Measurements from ENCODE around the gene GIN1. TPM values are rescaled to one million over a fixed set of nuclear protein-coding genes. Genes with fewer than 3 reads are reported as not detected.

The GIN1 gene
- polyA plus RNA-seq, 3 donors from 2014 or later, result 6.9 to 7.9 (median 7.8) TPM

- Mint-ChIP-seq H3K27me3 (ENCODE audit: low read depth in 3 of 3) (no peaks in the 10 kb centered on the region), H3K9me3 (no peaks in the 10 kb centered on the region), H3K36me3 (peaks cover 5 to 11% (median 7%) of the 10 kb centered on the region in 3 donors), H3K4me3 (no peak overlapping the region), H3K4me1 (peaks cover 26 to 76% of the 10 kb centered on the region in 2 donors), H3K27ac (no peak overlapping the region)
- no peak for DNase-seq
Observed at GRCh38 chr5:103126557-103126956, 6.6 kb upstream of the GIN1 start.

DNA sequence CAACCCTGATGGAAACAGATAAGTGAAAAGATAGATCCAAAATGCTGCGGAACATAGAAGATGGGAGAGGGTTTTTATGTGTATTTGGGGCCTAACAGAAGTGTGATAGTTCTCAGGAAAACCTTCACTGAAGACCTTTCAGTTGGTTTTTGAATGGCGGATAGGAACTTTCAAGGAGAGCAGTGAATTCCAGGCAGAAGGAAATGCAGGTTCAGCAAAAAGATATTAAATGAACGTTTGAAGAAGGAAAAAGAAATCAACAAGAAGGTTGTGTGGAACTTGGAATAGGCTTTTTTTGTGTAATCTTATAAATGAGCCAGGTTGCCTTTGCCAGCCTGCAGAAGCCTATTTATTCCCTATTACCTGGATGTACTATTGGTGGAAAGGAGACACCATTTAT lies 2.3 kb upstream of the GIN1 start:
- Mint-ChIP-seq H3K9me3 (no peaks in the 10 kb centered on the region), H3K4me3 (peak overlapping the region in 2 of 5 donors; percentile 16 to 98), H3K27ac (no peak overlapping the region), H3K36me3 (peaks cover 0 to 3% (median 0%) of the 10 kb centered on the region in 3 donors), H3K27me3 (ENCODE audit: low read depth in 3 of 3) (peaks cover 3 to 5% (median 3%) of the 10 kb centered on the region in 3 donors), H3K4me1 (peaks cover 51 to 78% of the 10 kb centered on the region in 2 donors)
- DNase-seq, result no peak

DNA sequence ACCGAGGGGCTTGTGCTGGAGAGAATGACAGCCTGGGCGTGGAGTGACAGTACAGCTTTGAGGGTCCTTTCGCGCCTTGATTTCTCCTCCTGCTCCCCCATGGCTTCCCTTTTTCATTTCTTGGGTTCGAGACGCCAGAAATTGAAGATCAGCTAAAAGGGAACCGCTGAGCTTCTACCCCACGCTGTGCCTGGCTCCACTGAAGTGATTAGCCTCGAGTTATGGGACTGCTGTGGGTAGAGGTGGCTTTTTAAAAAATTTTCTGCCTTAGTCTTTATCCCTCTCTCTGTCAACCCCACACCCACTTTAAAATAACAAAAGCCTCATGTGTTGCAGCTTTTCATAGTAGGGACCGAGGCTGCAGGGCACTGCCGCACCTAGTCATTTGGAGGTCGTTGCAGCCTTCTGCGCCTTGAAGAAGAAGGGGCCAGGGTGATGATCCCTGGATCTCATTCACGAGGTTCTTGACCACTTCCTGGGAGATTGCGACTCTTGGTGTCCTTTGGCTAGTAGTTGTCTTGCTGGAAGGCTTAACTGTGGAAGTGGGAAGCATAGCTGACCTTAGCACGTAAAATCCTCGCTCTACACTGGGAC lies 766 bp upstream of the GIN1 start:
- no peaks in the 10 kb centered on the region for H3K36me3 Mint-ChIP-seq
- no peak for DNase-seq
- no peaks in the 10 kb centered on the region for H3K9me3 Mint-ChIP-seq
- peaks cover 49 to 67% of the 10 kb centered on the region in 2 donors for H3K4me1 Mint-ChIP-seq
- H3K4me3 Mint-ChIP-seq, result peak overlapping the region; percentile 97 to 99 (median 98)
- peak overlapping the region; percentile 94 to 100 (median 99) for H3K27ac Mint-ChIP-seq
- peaks cover 3 to 5% (median 3%) of the 10 kb centered on the region in 3 donors for H3K27me3 Mint-ChIP-seq (ENCODE audit: low read depth in 3 of 3)

DNA sequence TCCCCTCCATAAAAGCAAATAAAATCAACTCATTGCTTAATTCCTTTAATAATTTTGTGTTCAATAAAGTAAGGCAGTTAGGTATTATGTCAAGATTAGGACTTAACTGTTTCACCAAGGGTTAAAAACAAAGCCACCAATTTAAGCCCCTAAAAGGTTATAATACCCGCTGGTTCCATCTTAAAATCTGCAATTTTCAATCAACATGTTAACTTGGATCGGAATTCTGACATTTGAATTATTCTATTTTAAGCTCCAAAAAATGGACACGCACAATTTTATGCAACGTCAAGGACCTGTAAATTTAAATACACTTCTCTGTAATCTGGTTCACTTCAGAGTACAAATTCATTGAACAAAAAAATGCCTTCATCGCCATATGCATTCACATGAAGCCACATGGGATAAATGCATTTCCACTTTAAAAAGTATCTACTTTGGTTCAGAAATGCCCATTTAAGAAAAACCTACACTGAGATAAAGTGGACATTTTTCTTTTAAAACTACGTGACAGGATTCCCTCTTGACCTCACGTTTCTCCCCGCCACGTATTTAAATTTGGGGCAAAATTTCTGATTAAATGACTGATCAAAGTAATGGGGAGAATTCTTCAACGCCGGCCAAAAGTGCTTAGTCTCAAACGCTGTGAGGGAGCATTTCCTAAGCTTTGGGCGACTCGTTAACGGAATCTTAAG lies 721 bp downstream of the GIN1 start:
- H3K4me3 Mint-ChIP-seq, result peak overlapping the region; percentile 97 to 99 (median 98)
- H3K36me3 Mint-ChIP-seq, result peaks cover 0 to 6% (median 0%) of the 10 kb centered on the region in 3 donors
- H3K27ac Mint-ChIP-seq, result peak overlapping the region; percentile 94 to 100 (median 99)
- H3K27me3 Mint-ChIP-seq (ENCODE audit: low read depth in 3 of 3), result peaks cover 3 to 5% (median 3%) of the 10 kb centered on the region in 3 donors
- peaks cover 47 to 52% of the 10 kb centered on the region in 2 donors for H3K4me1 Mint-ChIP-seq
- H3K9me3 Mint-ChIP-seq, result no peaks in the 10 kb centered on the region
- no peak for DNase-seq

DNA sequence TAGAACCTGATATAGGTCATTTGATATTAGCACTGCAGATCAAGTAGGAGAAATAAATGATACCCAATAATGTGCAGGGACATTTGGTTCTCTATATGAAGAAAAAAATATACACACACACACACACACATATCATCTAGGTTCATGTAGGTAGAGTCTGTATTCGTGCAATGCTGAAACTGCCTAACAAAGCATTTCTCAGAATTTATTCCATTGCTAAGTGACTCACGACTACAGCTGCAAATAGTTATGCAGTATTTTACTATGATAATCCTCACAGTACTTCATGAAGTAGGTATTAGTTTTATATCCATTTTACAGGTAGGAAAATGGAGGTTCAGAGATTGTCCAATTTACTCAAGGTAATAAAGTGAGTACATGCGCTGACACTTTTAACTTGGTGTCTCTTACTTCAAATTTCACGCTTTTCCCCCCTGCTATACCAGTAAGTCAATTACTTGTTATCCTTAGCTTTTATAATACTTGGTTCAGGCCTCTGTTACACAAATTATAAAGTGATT lies 2.4 kb downstream of the GIN1 start:
- Mint-ChIP-seq H3K4me1 (peaks cover 43 to 52% of the 10 kb centered on the region in 2 donors), H3K27ac (no peak overlapping the region), H3K36me3 (peaks cover 0 to 11% (median 0%) of the 10 kb centered on the region in 3 donors), H3K9me3 (no peaks in the 10 kb centered on the region), H3K27me3 (ENCODE audit: low read depth in 3 of 3) (peaks cover 3 to 5% (median 3%) of the 10 kb centered on the region in 3 donors), H3K4me3 (no peak overlapping the region)
- DNase-seq, result no peak

DNA sequence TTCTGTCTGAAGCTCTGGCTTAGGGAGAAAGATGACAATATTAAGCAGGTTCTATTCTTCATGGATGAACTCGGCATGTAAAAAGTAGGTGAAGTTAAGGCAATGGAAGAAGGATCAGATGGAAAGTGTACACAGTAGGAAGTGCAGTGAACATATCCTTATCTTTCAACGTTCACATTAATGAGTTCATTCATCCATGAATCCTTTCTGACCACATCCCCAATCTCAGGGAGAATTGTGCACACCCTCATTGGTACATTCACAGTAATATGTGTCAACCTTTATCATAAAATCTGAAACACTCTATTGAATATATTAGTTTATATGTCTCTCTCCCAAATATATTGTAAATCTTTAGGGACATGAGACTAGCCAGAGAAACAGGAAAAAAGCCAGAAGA lies 5.5 kb downstream of the GIN1 start:
- H3K36me3 Mint-ChIP-seq, result peaks cover 0 to 11% (median 0%) of the 10 kb centered on the region in 3 donors
- no peak overlapping the region for H3K27ac Mint-ChIP-seq
- H3K9me3 Mint-ChIP-seq, result no peaks in the 10 kb centered on the region
- peaks cover 33 to 50% of the 10 kb centered on the region in 2 donors for H3K4me1 Mint-ChIP-seq
- no peak for DNase-seq
- H3K4me3 Mint-ChIP-seq, result no peak overlapping the region
- no peaks in the 10 kb centered on the region for H3K27me3 Mint-ChIP-seq (ENCODE audit: low read depth in 3 of 3)

GRCh38 chr5:103112910-103113309 lies 7.0 kb downstream of the GIN1 start:
- Mint-ChIP-seq H3K36me3 (peaks cover 0 to 12% (median 6%) of the 10 kb centered on the region in 3 donors), H3K27ac (peak overlapping the region; percentile 54 to 93 (median 88)), H3K27me3 (ENCODE audit: low read depth in 3 of 3) (no peaks in the 10 kb centered on the region), H3K4me3 (peak overlapping the region in 1 of 5 donors; percentile 48), H3K4me1 (peaks cover 22 to 36% of the 10 kb centered on the region in 2 donors), H3K9me3 (no peaks in the 10 kb centered on the region)
- DNase-seq, result no peak

DNA sequence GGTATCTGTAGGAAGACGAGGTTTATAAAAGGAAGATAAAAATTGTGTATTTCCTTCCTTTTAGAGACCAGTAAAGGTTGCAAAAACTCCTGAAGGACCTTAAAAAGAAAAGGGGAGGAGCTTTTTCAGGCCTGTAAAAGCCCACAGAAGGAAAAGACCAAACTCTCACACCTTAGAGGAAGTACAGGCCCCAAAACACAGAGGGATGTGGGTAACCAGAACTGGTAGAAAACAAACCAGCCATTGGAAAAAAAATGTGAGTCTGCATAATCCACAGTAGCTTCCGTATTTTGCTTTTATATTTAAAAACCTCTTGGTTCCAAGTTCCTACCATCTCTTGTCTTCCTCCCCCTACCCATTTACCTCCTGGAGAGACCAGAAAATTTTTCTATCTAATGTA lies 8.5 kb downstream of the GIN1 start:
- Mint-ChIP-seq H3K27me3 (ENCODE audit: low read depth in 3 of 3) (no peaks in the 10 kb centered on the region), H3K9me3 (no peaks in the 10 kb centered on the region), H3K27ac (peak overlapping the region; percentile 54 to 93 (median 90)), H3K36me3 (peaks cover 0 to 21% (median 16%) of the 10 kb centered on the region in 3 donors), H3K4me1 (peaks cover 22 to 36% of the 10 kb centered on the region in 2 donors), H3K4me3 (peak overlapping the region; percentile 61 to 73 (median 71))
- peak; percentile 55 to 64 (median 61) for DNase-seq

DNA sequence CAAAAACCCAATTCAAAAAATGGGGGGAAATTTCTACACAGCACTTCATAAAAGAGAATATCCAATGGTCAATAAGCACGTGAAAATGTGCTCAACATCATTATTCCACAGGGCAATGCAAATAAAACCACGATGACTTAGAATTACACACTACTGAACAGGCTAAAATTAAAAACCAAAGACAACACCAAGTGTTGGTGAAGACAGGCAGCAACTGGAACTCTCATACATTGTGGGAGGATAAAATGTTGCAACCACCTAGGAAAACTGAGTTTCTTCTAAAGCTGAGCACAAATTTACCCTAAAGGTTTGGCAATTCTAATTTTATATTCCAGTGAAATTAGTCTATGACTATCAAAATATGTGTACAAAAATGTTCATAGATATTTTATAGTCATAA lies 9.5 kb downstream of the GIN1 start:
- Mint-ChIP-seq H3K4me1 (peaks cover 22 to 36% of the 10 kb centered on the region in 2 donors), H3K27ac (peak overlapping the region in 4 of 6 donors; percentile 5 to 70 (median 21)), H3K36me3 (peaks cover 0 to 21% (median 16%) of the 10 kb centered on the region in 3 donors), H3K4me3 (peak overlapping the region in 2 of 5 donors; percentile 40 to 47), H3K27me3 (ENCODE audit: low read depth in 3 of 3) (no peaks in the 10 kb centered on the region), H3K9me3 (no peaks in the 10 kb centered on the region)
- no peak for DNase-seq

GRCh38 chr5:103109277-103109676 lies 10.7 kb downstream of the GIN1 start:
- H3K9me3 Mint-ChIP-seq, result no peaks in the 10 kb centered on the region
- peaks cover 4 to 21% (median 16%) of the 10 kb centered on the region in 3 donors for H3K36me3 Mint-ChIP-seq
- no peak for DNase-seq
- H3K27me3 Mint-ChIP-seq (ENCODE audit: low read depth in 3 of 3), result no peaks in the 10 kb centered on the region
- peaks cover 22 to 36% of the 10 kb centered on the region in 2 donors for H3K4me1 Mint-ChIP-seq
- no peak overlapping the region for H3K27ac Mint-ChIP-seq
- no peak overlapping the region for H3K4me3 Mint-ChIP-seq

DNA sequence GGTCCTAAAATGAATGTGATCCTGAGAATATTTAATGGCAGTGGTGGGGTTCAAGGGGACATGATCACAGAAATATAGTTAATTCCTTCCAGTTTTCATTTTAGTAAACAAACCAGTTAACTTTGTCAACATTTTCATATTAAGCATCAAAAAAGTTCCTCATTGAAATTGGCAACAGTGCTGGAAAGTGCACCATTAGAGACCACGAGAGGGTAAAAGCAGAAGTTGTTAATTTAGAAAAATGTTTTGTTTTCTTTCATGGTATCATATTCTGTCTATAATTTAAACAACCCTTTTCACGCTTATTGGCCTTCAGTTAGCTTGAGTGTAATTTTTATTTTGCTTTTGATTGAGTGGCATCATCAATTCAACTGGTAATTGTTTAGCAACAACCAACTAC lies 11.9 kb downstream of the GIN1 start:
- H3K36me3 Mint-ChIP-seq, result peaks cover 4 to 22% (median 11%) of the 10 kb centered on the region in 3 donors
- no peaks in the 10 kb centered on the region for H3K27me3 Mint-ChIP-seq (ENCODE audit: low read depth in 3 of 3)
- H3K4me1 Mint-ChIP-seq, result peaks cover 20 to 35% of the 10 kb centered on the region in 2 donors
- no peak for DNase-seq
- no peak overlapping the region for H3K4me3 Mint-ChIP-seq
- no peaks in the 10 kb centered on the region for H3K9me3 Mint-ChIP-seq
- no peak overlapping the region for H3K27ac Mint-ChIP-seq

- H3K9me3 Mint-ChIP-seq, result no peaks in the 10 kb centered on the region
- H3K4me1 Mint-ChIP-seq, result no peaks in the 10 kb centered on the region
- DNase-seq, result no peak
- no peaks in the 10 kb centered on the region for H3K27me3 Mint-ChIP-seq (ENCODE audit: low read depth in 3 of 3)
- no peak overlapping the region for H3K4me3 Mint-ChIP-seq
- peak overlapping the region in 1 of 6 donors; percentile 2 for H3K27ac Mint-ChIP-seq
- H3K36me3 Mint-ChIP-seq, result peaks cover 13 to 20% (median 16%) of the 10 kb centered on the region in 3 donors
Observed at GRCh38 chr5:103102234-103102633, 17.7 kb downstream of the GIN1 start.

DNA sequence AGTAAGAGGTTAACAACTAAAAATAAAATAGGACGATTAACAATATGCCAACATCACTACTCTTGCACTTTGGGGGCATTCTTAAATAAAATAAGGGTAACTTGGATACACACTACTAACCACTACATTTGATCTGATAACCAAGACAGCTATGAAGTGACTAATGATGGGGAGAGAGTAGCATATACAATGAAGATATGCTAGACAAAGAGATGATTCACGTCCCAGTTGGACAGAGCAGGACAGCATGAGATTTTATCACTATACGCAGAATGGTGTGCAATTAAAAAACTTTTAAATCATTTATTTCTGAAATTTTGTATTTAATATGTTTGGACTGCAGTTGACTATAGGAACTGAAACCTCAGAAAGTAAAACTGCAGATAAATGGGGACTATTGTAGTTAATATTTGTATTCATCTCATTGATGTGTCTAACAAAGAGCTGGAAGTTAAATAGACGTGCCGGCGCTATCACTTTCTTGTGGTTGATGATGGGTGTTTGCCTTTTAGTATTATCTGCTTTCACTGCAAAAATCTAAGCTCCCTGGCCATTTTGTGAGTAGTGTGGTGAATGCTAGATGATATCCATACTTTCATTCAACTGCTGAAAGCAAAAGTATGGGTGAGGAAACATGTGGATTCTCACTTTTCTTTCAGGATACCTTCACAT lies 18.7 kb downstream of the GIN1 start:
- Mint-ChIP-seq H3K9me3 (no peaks in the 10 kb centered on the region), H3K27me3 (ENCODE audit: low read depth in 3 of 3) (no peaks in the 10 kb centered on the region), H3K27ac (no peak overlapping the region)

More for the DNA sequence above, 18.7 kb downstream of the GIN1 start:
- Mint-ChIP-seq H3K4me3 (no peak overlapping the region), H3K36me3 (peaks cover 13 to 23% (median 19%) of the 10 kb centered on the region in 3 donors), H3K4me1 (no peaks in the 10 kb centered on the region)
- no peak for DNase-seq
